HepG2 (cell line): ENCODE results near the gene OTUB2. TPM values are rescaled to one million over a fixed set of nuclear protein-coding genes. Genes with fewer than 3 reads are reported as not detected.

Experiments
- BCL3 ChIP-seq: sonication (generic); formaldehyde crosslinking; IDR thresholded peaks from 2 replicates; pipeline ENCODE4 v1.5.1; 2020; ENCODE audit warnings: mild to moderate bottlenecking, missing genetic modification reagents, moderate library complexity
- CBFB ChIP-seq: sonication (generic); formaldehyde crosslinking; IDR thresholded peaks from 2 replicates; pipeline ENCODE4 v1.4.0; 2020; ENCODE audit warnings: missing genetic modification reagents
- CBX5 ChIP-seq: sonication (generic); formaldehyde crosslinking; IDR thresholded peaks from 2 replicates; pipeline ENCODE4 v1.4.0; 2020; ENCODE audit warnings: missing genetic modification reagents, borderline replicate concordance
- FOXM1 ChIP-seq: sonication (generic); formaldehyde crosslinking; IDR thresholded peaks from 2 replicates; pipeline ENCODE4 v1.5.0; 2020; ENCODE audit warnings: missing genetic modification reagents
- KAT8 ChIP-seq: IDR thresholded peaks from 2 replicates; pipeline ENCODE4 v1.6.1; 2016; ENCODE audit warnings: missing genetic modification reagents, missing compliant biosample characterization
- KLF6 ChIP-seq: IDR thresholded peaks from 2 replicates; pipeline ENCODE4 v1.8.0; 2016; ENCODE audit warnings: missing biosample characterization, missing genetic modification reagents
- KMT2B ChIP-seq: IDR thresholded peaks from 2 replicates; pipeline ENCODE4 v1.6.1; 2016; ENCODE audit warnings: missing genetic modification reagents, missing compliant biosample characterization
- NFIB ChIP-seq: sonication (generic); formaldehyde crosslinking; IDR thresholded peaks from 2 replicates; pipeline ENCODE4 v1.9.0; 2021; ENCODE audit warnings: missing genetic modification reagents, mild to moderate bottlenecking, borderline replicate concordance
- PRDM10 ChIP-seq: sonication (generic); formaldehyde crosslinking; IDR thresholded peaks from 2 replicates; pipeline ENCODE4 v1.4.0; 2020; ENCODE audit warnings: low read depth, missing genetic modification reagents
- RAD21 ChIP-seq: fragments of 450-650 bp; formaldehyde crosslinking; IDR thresholded peaks from 2 replicates; pipeline ENCODE4 v1.5.0; 2020; ENCODE audit warnings: mild to moderate bottlenecking
- RERE ChIP-seq: IDR thresholded peaks from 2 replicates; pipeline ENCODE4 v1.6.1; 2016; ENCODE audit warnings: low read depth, missing genetic modification reagents, missing compliant biosample characterization
- SMAD3 ChIP-seq: sonication (generic); formaldehyde crosslinking; IDR thresholded peaks from 2 replicates; pipeline ENCODE4 v1.4.0; 2020; ENCODE audit warnings: missing genetic modification reagents
- SOX6 ChIP-seq, 2 experiments: fragments of 450-650 bp in 1 of 2; sonication (generic) in 1 of 2; formaldehyde crosslinking in 1 of 2; IDR thresholded peaks; 2 replicates each; pipeline versions ENCODE4 v1.4.0 to v1.6.1; 2017 to 2020; ENCODE audit warnings: antibody characterized with exemption in 1 of 2, mild to moderate bottlenecking in 1 of 2, missing genetic modification reagents in 1 of 2
- TFAP4 ChIP-seq: sonication (generic); IDR thresholded peaks from 2 replicates; pipeline ENCODE4 v1.6.1; 2016; ENCODE audit warnings: low read depth, borderline replicate concordance
- ZFP82 ChIP-seq: sonication (generic); formaldehyde crosslinking; IDR thresholded peaks from 2 replicates; pipeline ENCODE4 v1.5.1; 2020; ENCODE audit warnings: mild to moderate bottlenecking, missing genetic modification reagents, borderline replicate concordance
- ZFP90 ChIP-seq: sonication (generic); formaldehyde crosslinking; IDR thresholded peaks from 2 replicates; pipeline ENCODE4 v1.8.0; 2022; ENCODE audit warnings: missing genetic modification reagents, mild to moderate bottlenecking, inconsistent platforms, borderline replicate concordance
- ZNF441 ChIP-seq: sonication (generic); formaldehyde crosslinking; IDR thresholded peaks from 2 replicates; pipeline ENCODE4 v1.7.0; 2021; ENCODE audit warnings: missing genetic modification reagents, borderline replicate concordance
- ZNF564 ChIP-seq: sonication (generic); formaldehyde crosslinking; IDR thresholded peaks from 2 replicates; pipeline ENCODE4 v1.8.1; 2023; ENCODE audit warnings: mild to moderate bottlenecking, missing genetic modification reagents
- ZNF772 ChIP-seq: sonication (generic); formaldehyde crosslinking; IDR thresholded peaks from 2 replicates; pipeline ENCODE4 v1.5.0; 2020; ENCODE audit warnings: mild to moderate bottlenecking, missing genetic modification reagents
- polyA plus RNA-seq, 8 experiments: library from polyadenylated mRNA; depleted of rRNA in 3 of 8; stranded (reverse) in 7 of 8; unstranded in 1 of 8; fragments of >200 nt; fragmentation: Illumina TruSeq in 4 of 8; extraction: Trizol in 4 of 8; gene quantifications; 2 replicates each; pipeline versions ENCODE4 v1.2.1 to v1.2.3, GENCODE V29; 2011 to 2016; ENCODE audit warnings: low read depth in 4 of 8, missing spikeins in 1 of 8, mixed read lengths in 1 of 8; ENCODE audit not compliant: insufficient read depth in 1 of 8
- total RNA-seq, 5 experiments: library from RNA; depleted of rRNA; stranded (reverse); fragments of >200 nt; fragmentation: Illumina TruSeq; extraction: Trizol; gene quantifications; 2 replicates each; pipeline ENCODE4 v1.2.3, GENCODE V29; 2016; ENCODE audit warnings: low read depth in 1 of 5

The OTUB2 gene
- total and polyA plus RNA-seq, 2 of the 13 experiments (the other 11 are each of a cell fraction or from before 2014, with no cell fraction given): 2.2 to 2.4 TPM

GRCh38 chr14:93984987-93985410 lies 41.1 kb upstream of the OTUB2 start (continued):
- TF ChIP-seq ZFP82 (CRISPR knock-in tag) (no peak), KLF6 (no peak), SOX6 (IDR thresholded peaks at IDR 0.05) (no peak), SOX6 (CRISPR knock-in tag; IDR thresholded peaks at IDR 0.05) (0 out of 2 replicates have a peak, but pooled peaks have one; percentile 48), RAD21 (CRISPR knock-in tag) (peak; percentile 58; the same call in 1 of the 2 replicates), RERE (CRISPR knock-in tag) (no peak), BCL3 (CRISPR knock-in tag) (peak; percentile 86), KAT8 (CRISPR knock-in tag) (no peak), CBX5 (CRISPR knock-in tag) (no peak), ZNF564 (CRISPR knock-in tag) (no peak), ZNF772 (CRISPR knock-in tag) (peak; percentile 69; the same call in 1 of the 2 replicates), PRDM10 (no peak), NFIB (CRISPR knock-in tag) (no peak), KMT2B (CRISPR knock-in tag) (no peak), CBFB (CRISPR knock-in tag) (peak; percentile 74; the same call in 1 of the 2 replicates), FOXM1 (CRISPR knock-in tag) (no peak), SMAD3 (CRISPR knock-in tag) (0 out of 2 replicates have a peak, but pooled peaks have one; percentile 31), TFAP4 (no peak; the same call in 1 of the 2 replicates), ZFP90 (CRISPR knock-in tag) (no peak), ZNF441 (no peak)
